Endothelial cell of umbilical vein (primary cell): ENCODE measurements around the gene FAM221B. TPM values are rescaled to one million over a fixed set of nuclear protein-coding genes. Genes with fewer than 3 reads are reported as not detected.

Source experiments
- BruUV-seq: library from RNA; stranded (reverse); fragments of 400-500 nt; replicated peaks from 2 replicates; lab custom pipeline; 2021; lab: Mats Ljungman, UMichigan
- CTCF ChIA-PET: fragments of 300-600, 350-600 bp; sonication (Branson Sonifier 250); formaldehyde crosslinking; loops from one replicate; lab custom pipeline; 2021; ENCODE audit warnings: antibody characterized with exemption, inconsistent platforms; lab: Charles Lee
- POLR2A ChIA-PET: fragments of 300-600, 350-600 bp; sonication (Branson Sonifier 250); formaldehyde crosslinking; loops from one replicate; lab custom pipeline; 2021; ENCODE audit warnings: antibody characterized with exemption, inconsistent platforms; lab: Charles Lee
- DNase-seq: peaks from one replicate; pipeline ENCODE4 v3.0.0-alpha.2; 2011; ENCODE audit warnings: low read depth, low spot score
- FAIRE-seq: peaks from 2 replicates; lab custom pipeline; 2011; peaks lifted over from hg19 to GRCh38; lab: Jason Lieb, UNC
- H2AFZ ChIP-seq: 2 replicates; pipeline ENCODE4 v1.6.0; 2012; ENCODE audit warnings: low read depth, low read length, control low read depth, inconsistent platforms
- H3K27ac ChIP-seq: 2 replicates; pipeline ENCODE4 v1.5.1; 2011; ENCODE audit warnings: low read depth, mild to moderate bottlenecking, control low read depth, low read length, moderate library complexity; ENCODE audit not compliant: insufficient read depth
- H3K27me3 ChIP-seq, 2 experiments: 2 replicates each; pipeline versions ENCODE4 v1.6.0 to v1.6.1; 2011; ENCODE audit warnings: low read length in 2 of 2, mixed read lengths in 1 of 2; ENCODE audit not compliant: control insufficient read depth in 2 of 2, insufficient read depth in 2 of 2
- H3K36me3 ChIP-seq, 2 experiments: 2 replicates in 1 of 2; 3 replicates in 1 of 2; pipeline ENCODE4 v1.5.1; 2011; ENCODE audit warnings: low read length in 2 of 2, mild to moderate bottlenecking in 1 of 2, moderate library complexity in 1 of 2; ENCODE audit not compliant: control insufficient read depth in 2 of 2, insufficient read depth in 2 of 2; ENCODE audit errors: extremely low read depth in 1 of 2
- H3K4me1 ChIP-seq: 3 replicates; pipeline ENCODE4 v1.5.1; 2011; ENCODE audit warnings: mild to moderate bottlenecking, low read length; ENCODE audit not compliant: control insufficient read depth, insufficient read depth; ENCODE audit errors: extremely low read depth
- H3K4me2 ChIP-seq: 2 replicates; pipeline ENCODE4 v1.6.1; 2011; ENCODE audit warnings: low read length, control low read depth, mixed read lengths; ENCODE audit not compliant: insufficient read depth
- H3K4me3 ChIP-seq, 3 experiments: fragments of 200-600 bp in 1 of 3; sonication (generic), shearing (Covaris generic) in 1 of 3; replicated peaks in 1 of 3; 2 replicates each; pipeline ENCODE4 v1.5.1; 2011 to 2016; ENCODE audit warnings: control low read depth in 3 of 3, low read length in 3 of 3, mild to moderate bottlenecking in 2 of 3, inconsistent platforms in 1 of 3, low read depth in 1 of 3, moderate library complexity in 1 of 3; ENCODE audit not compliant: insufficient read depth in 1 of 3
- H3K79me2 ChIP-seq: 2 replicates; pipeline ENCODE4 v1.6.0; 2012; ENCODE audit warnings: low read length, inconsistent platforms; ENCODE audit not compliant: control insufficient read depth, insufficient read depth
- H3K9ac ChIP-seq: replicated peaks from 2 replicates; pipeline ENCODE3; 2011; ENCODE audit warnings: low read length, control low read depth; ENCODE audit not compliant: insufficient read depth; ENCODE audit errors: extremely low read depth
- H3K9me1 ChIP-seq: replicated peaks from 3 replicates; pipeline ENCODE4 v1.6.0; 2011; ENCODE audit warnings: mild to moderate bottlenecking, low read length; ENCODE audit not compliant: control insufficient read depth, insufficient read depth; ENCODE audit errors: extremely low read depth
- H3K9me3 ChIP-seq: replicated peaks from 2 replicates; pipeline ENCODE4 v1.5.1; 2012; ENCODE audit warnings: low read length, inconsistent platforms; ENCODE audit not compliant: control insufficient read depth, insufficient read depth
- H4K20me1 ChIP-seq: replicated peaks from 2 replicates; pipeline ENCODE3; 2011; ENCODE audit warnings: mild to moderate bottlenecking, low read length; ENCODE audit not compliant: control insufficient read depth, insufficient read depth; ENCODE audit errors: extremely low read depth
- EZH2 ChIP-seq: IDR thresholded peaks from 2 replicates; pipeline ENCODE4 v1.6.1; 2012; ENCODE audit warnings: borderline replicate concordance, low read depth, mild to moderate bottlenecking, moderate library complexity, low read length, inconsistent platforms; ENCODE audit not compliant: severe bottlenecking
- FOS ChIP-seq: IDR thresholded peaks from 2 replicates; pipeline ENCODE4 v1.6.1; 2011; ENCODE audit warnings: mild to moderate bottlenecking, low read length, moderate library complexity, borderline replicate concordance; ENCODE audit not compliant: insufficient read depth
- GATA2 ChIP-seq: IDR thresholded peaks from 2 replicates; pipeline ENCODE4 v1.7.0; 2011; ENCODE audit warnings: low read depth, mild to moderate bottlenecking, moderate library complexity, mixed read lengths, low read length; ENCODE audit not compliant: insufficient read length, insufficient read depth
- JUN ChIP-seq: IDR thresholded peaks from 2 replicates; pipeline ENCODE4 v1.6.1; 2011; ENCODE audit warnings: borderline replicate concordance, low read depth; ENCODE audit not compliant: insufficient read length, insufficient read depth
- MYC ChIP-seq: IDR thresholded peaks from one replicate; pipeline ENCODE4 v1.6.1; 2011; ENCODE audit warnings: mild to moderate bottlenecking, low read depth, low read length
- POLR2A ChIP-seq: IDR thresholded peaks from 2 replicates; pipeline ENCODE4 v1.6.1; 2012; ENCODE audit warnings: low read depth, mild to moderate bottlenecking, control low read depth, low read length
- POLR2AphosphoS5 ChIP-seq: IDR thresholded peaks from 2 replicates; pipeline ENCODE4 v1.6.1; 2012; ENCODE audit warnings: low read depth, mild to moderate bottlenecking, control low read depth, low read length, moderate library complexity; ENCODE audit not compliant: insufficient read depth
- dilution Hi-C: fragments of 300-500 bp; cut with MboI; formaldehyde crosslinking; loops from one replicate; pipeline ENCODE4 v1.15.0; 2019; ENCODE audit warnings: low sequenced_read_pairs; ENCODE audit not compliant: extremely low pct_ligation_motif_present
- intact Hi-C: fragments of 100-400 bp; cut with micrococcal nuclease; formaldehyde crosslinking; loops from one replicate; pipeline ENCODE4 v1.10.0; 2022
- polyA plus RNA-seq, 4 experiments: library from polyadenylated mRNA; depleted of rRNA in 3 of 4; stranded (reverse) in 3 of 4; unstranded in 1 of 4; fragments of >200 nt; gene quantifications; 2 replicates each; pipeline versions ENCODE4 v1.2.1 to v1.2.3, GENCODE V29; 2011 to 2012; ENCODE audit warnings: missing spikeins in 1 of 4
- total RNA-seq: library from RNA; stranded (reverse); gene quantifications from 2 replicates; pipeline ENCODE4 v1.2.3, GENCODE V29; 2021
- TF ChIP-seq, protein P1 (sequence below), 2 donors: IDR thresholded peaks; 1 replicate in 1 of 2; 2 replicates in 1 of 2; pipeline ENCODE4 v1.5.1; 2011; ENCODE audit warnings: low read length in 2 of 2, mild to moderate bottlenecking in 2 of 2, moderate library complexity in 2 of 2, control low read depth in 1 of 2, inconsistent platforms in 1 of 2, low read depth in 1 of 2; ENCODE audit not compliant: insufficient read depth in 1 of 2; ENCODE audit errors: extremely low read depth in 1 of 2
- TF ChIP-seq, protein P2 (sequence below): IDR thresholded peaks from 2 replicates; pipeline ENCODE4 v1.6.1; 2011; ENCODE audit not compliant: insufficient read depth, insufficient read length

Gene FAM221B
- total and polyA plus RNA-seq, 2 donors (not counting 3 experiments of a cell fraction or from before 2014, with no cell fraction given), result not detected

DNA sequence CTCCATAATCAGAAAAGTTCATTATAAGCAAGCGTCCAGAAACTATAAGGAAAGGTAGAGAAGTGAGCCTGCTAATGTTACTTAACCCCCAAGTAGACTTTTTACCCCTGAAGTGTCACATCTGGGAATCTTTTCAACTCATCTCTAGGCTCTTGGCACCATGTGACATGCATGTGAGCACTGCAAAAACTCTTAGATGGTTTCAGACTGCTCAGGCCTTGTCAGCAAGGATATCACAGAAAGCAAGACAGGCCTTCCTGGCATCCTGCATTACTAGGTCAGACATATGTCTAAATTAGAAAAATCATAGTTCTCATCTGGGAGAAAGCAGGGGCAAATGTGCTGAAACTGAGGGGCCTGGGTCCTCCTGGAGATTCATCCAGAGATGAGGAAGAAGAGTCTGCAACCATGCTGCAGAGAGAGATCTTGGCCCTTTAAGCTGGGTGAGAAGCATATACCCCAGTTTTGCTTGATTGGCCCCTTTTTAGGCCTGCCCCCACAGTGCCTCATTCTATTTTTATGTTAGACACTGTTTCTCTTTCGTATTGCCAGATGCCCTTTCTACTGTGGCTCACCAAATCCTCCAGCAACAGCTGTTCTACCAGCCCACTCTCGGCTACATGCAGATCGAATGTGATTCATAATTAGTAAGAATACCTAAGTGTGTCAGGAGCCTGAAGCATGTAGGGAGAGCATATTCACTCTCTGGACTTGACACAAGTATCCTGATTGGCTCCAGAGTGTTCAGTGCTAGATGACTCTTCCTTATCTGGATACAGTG is 19.4 kb upstream of the FAM221B start:
- H3K9ac ChIP-seq, result no peak overlapping the region
- dilution Hi-C loops (no loop called here), intact Hi-C loops (loop anchor here (2.0 kb wide), 1 partner anchor 17 kb away; no protein-coding TSS in a partner anchor)
- no peak overlapping the region for H3K4me3 ChIP-seq
- CTCF ChIA-PET, result interaction anchor here (0.6 to 1.9 kb wide), 9 partner anchors 8 to 115 kb away, joined by 3 to 7 read pairs (median 6); partner anchors contain the start of genes CREB3 and TLN1
- POLR2A ChIA-PET, result no interaction called here
- TF ChIP-seq POLR2A (no peak), POLR2AphosphoS5 (no peak), EZH2 (no peak), MYC (no peak), JUN (no peak), FOS (no peak), GATA2 (no peak)
- TF ChIP-seq, protein P1, sequence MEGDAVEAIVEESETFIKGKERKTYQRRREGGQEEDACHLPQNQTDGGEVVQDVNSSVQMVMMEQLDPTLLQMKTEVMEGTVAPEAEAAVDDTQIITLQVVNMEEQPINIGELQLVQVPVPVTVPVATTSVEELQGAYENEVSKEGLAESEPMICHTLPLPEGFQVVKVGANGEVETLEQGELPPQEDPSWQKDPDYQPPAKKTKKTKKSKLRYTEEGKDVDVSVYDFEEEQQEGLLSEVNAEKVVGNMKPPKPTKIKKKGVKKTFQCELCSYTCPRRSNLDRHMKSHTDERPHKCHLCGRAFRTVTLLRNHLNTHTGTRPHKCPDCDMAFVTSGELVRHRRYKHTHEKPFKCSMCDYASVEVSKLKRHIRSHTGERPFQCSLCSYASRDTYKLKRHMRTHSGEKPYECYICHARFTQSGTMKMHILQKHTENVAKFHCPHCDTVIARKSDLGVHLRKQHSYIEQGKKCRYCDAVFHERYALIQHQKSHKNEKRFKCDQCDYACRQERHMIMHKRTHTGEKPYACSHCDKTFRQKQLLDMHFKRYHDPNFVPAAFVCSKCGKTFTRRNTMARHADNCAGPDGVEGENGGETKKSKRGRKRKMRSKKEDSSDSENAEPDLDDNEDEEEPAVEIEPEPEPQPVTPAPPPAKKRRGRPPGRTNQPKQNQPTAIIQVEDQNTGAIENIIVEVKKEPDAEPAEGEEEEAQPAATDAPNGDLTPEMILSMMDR (IDR thresholded peaks at IDR 0.05; ENCODE audit: extremely low read depth in 1 of 2, insufficient read depth in 1 of 2, low read depth in 1 of 2, low read length in 2 of 2), result no peak
- TF ChIP-seq, protein P2, sequence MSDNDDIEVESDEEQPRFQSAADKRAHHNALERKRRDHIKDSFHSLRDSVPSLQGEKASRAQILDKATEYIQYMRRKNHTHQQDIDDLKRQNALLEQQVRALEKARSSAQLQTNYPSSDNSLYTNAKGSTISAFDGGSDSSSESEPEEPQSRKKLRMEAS, result no peak
- no peaks in the 10 kb centered on the region for H3K36me3 ChIP-seq
- no peaks in the 10 kb centered on the region for H3K9me3 ChIP-seq
- no peaks in the 10 kb centered on the region for H3K79me2 ChIP-seq
- peaks cover 16% of the 10 kb centered on the region for H3K4me1 ChIP-seq
- peaks cover 8 to 12% of the 10 kb centered on the region in 2 experiments for H3K27me3 ChIP-seq
- no peak overlapping the region for H2AFZ ChIP-seq
- no peak overlapping the region for H3K4me2 ChIP-seq
- DNase-seq (no peak), FAIRE-seq (no peak)
- H3K27ac ChIP-seq, result no peak overlapping the region
- BruUV-seq, result no TSS peak
- H3K9me1 ChIP-seq, result no peaks in the 10 kb centered on the region
- H4K20me1 ChIP-seq, result no peaks in the 10 kb centered on the region
